HG02623 (cell line): ENCODE results near the gene PDE4D.

Experiments
- ATAC-seq: cut with Tn5 transposase; IDR thresholded peaks from one replicate; pipeline ENCODE4 v1.9.1; 2021; ENCODE audit warnings: moderate library complexity; ENCODE audit not compliant: unreplicated experiment

Gene PDE4D

GRCh38 chr5:59840200-59840601 is 53.3 kb downstream of the PDE4D start:
- no peak for ATAC-seq

GRCh38 chr5:59838989-59839388 is 54.5 kb downstream of the PDE4D start:
- ATAC-seq: no peak

- no peak for ATAC-seq
These were observed 55.5 kb downstream of the PDE4D start for GRCh38 chr5:59838067-59838466.

GRCh38 chr5:59837071-59837470 is 56.5 kb downstream of the PDE4D start:
- ATAC-seq: no peak

- no peak for ATAC-seq
These were observed 57.7 kb downstream of the PDE4D start for GRCh38 chr5:59835800-59836199.

GRCh38 chr5:59833448-59833847 is 60.1 kb downstream of the PDE4D start:
- no peak for ATAC-seq

GRCh38 chr5:59832577-59833301 is 60.8 kb downstream of the PDE4D start:
- ATAC-seq: no peak

GRCh38 chr5:59831326-59832010 is 62.1 kb downstream of the PDE4D start:
- no peak for ATAC-seq

- no peak for ATAC-seq
These were observed 62.9 kb downstream of the PDE4D start for GRCh38 chr5:59830536-59831200.

GRCh38 chr5:59829922-59830321 is 63.6 kb downstream of the PDE4D start:
- ATAC-seq: no peak

- no peak for ATAC-seq
These were observed 64.1 kb downstream of the PDE4D start for GRCh38 chr5:59829386-59829785.

- no peak for ATAC-seq
These were observed 64.9 kb downstream of the PDE4D start for GRCh38 chr5:59828623-59829022.

GRCh38 chr5:59826996-59827395 is 66.5 kb downstream of the PDE4D start:
- no peak for ATAC-seq

GRCh38 chr5:59823420-59823819 is 70.1 kb downstream of the PDE4D start:
- no peak for ATAC-seq

GRCh38 chr5:59819806-59820205 is 73.7 kb downstream of the PDE4D start:
- ATAC-seq: no peak

- no peak for ATAC-seq
These were observed 76.0 kb downstream of the PDE4D start for GRCh38 chr5:59817536-59817935.

- ATAC-seq: no peak
These were observed 76.7 kb downstream of the PDE4D start for GRCh38 chr5:59816654-59817300.

GRCh38 chr5:59814537-59814872 is 79.0 kb downstream of the PDE4D start:
- ATAC-seq: no peak

- ATAC-seq: no peak
These were observed 79.6 kb downstream of the PDE4D start for GRCh38 chr5:59813761-59814536.

GRCh38 chr5:59810041-59810440 is 83.5 kb downstream of the PDE4D start:
- ATAC-seq: no peak

- ATAC-seq: no peak
These were observed 85.7 kb downstream of the PDE4D start for GRCh38 chr5:59807806-59808205.
